H1 (cell line): ENCODE measurements around the gene OMP. TPM values are rescaled to one million over a fixed set of nuclear protein-coding genes. Genes with fewer than 3 reads are reported as not detected.

ENCODE experiments used
- CHD7 ChIP-seq: fragments of 300-600 bp; sonication (generic); IDR thresholded peaks from 2 replicates; pipeline ENCODE4 v1.7.1; 2012; ENCODE audit warnings: low read length, moderate library complexity, mild to moderate bottlenecking, inconsistent platforms; ENCODE audit not compliant: insufficient replicate concordance
- JUN ChIP-seq: IDR thresholded peaks from 2 replicates; pipeline ENCODE4 v1.6.1; 2011; ENCODE audit warnings: low read depth, mild to moderate bottlenecking, improper control_type of control experiment, low read length
- polyA plus RNA-seq, 7 experiments: library from polyadenylated mRNA; depleted of rRNA in 3 of 7; stranded (reverse) in 5 of 7; unstranded in 2 of 7; fragments of >200 nt in 5 of 7; fragments of 200-250 nt in 2 of 7; gene quantifications; 1 replicate in 5 of 7; 2 replicates in 1 of 7; 4 replicates in 1 of 7; pipeline versions ENCODE4 v1.2.1 to v1.2.3, GENCODE V29; 2011 to 2013; ENCODE audit warnings: missing spikeins in 2 of 7, mixed read lengths in 2 of 7
- total RNA-seq: library from RNA; stranded (reverse); fragmentation: NEBNext Ultra II Directional; extraction: Animal tissue kit (Norgen Biotek cat#: 25700); gene quantifications from 2 replicates; pipeline ENCODE4 v1.2.1, GENCODE V29; 2021

Gene OMP
- total and polyA plus RNA-seq, 2 of the 8 experiments (the other 6 are each of a cell fraction or from before 2014, with no cell fraction given): not detected

GRCh38 chr11:77119531-77119936 is 16.9 kb downstream of the OMP start (continued):
- no peak for TF ChIP-seq CHD7
- no peak for TF ChIP-seq JUN
